K562 (cell line): Measurements from ENCODE around the gene PCF11. TPM values are rescaled to one million over a fixed set of nuclear protein-coding genes. Genes with fewer than 3 reads are reported as not detected.

Source experiments
- ATAC-seq: fragments of 200-7000 bp; cut with Tn5 transposase; 3 replicates; pipeline ENCODE4 v1.9.1; 2020; ENCODE audit warnings: moderate library complexity
- BruUV-seq: library from RNA; stranded (reverse); fragments of 400-500 nt; replicated peaks from 2 replicates; lab custom pipeline; 2021; lab: Mats Ljungman, UMichigan
- CTCF ChIA-PET: fragments of 300-600 bp; formaldehyde crosslinking; extraction: SDS; loops from one replicate; lab custom pipeline; 2021; ENCODE audit warnings: low intra/inter-chr PET ratio; lab: Yijun Ruan, JAX
- POLR2A ChIA-PET: fragments of 300-600, 350-650 bp; sonication (Branson Sonifier 250); formaldehyde crosslinking; extraction: SDS; loops from one replicate; lab custom pipeline; 2021; ENCODE audit warnings: antibody characterized with exemption, inconsistent platforms; lab: Yijun Ruan, JAX
- DNase-seq, 4 experiments: peaks; one replicate each; pipeline versions ENCODE4 v3.0.0 to v3.0.0-alpha.2; 2011 to 2018; ENCODE audit warnings: low spot score in 3 of 4, mixed read lengths in 3 of 4; ENCODE audit errors: extremely low read depth in 1 of 4
- FAIRE-seq: peaks from 2 replicates; lab custom pipeline; 2011; peaks lifted over from hg19 to GRCh38; lab: Jason Lieb, UNC
- H2AFZ ChIP-seq: 2 replicates; pipeline ENCODE4 v1.6.0; 2011; ENCODE audit warnings: low read depth, low read length, control low read depth, inconsistent platforms
- H3K27ac ChIP-seq: fragments of 200-600 bp; 3 replicates; pipeline ENCODE4 v1.8.0; 2011; ENCODE audit warnings: low read depth, mild to moderate bottlenecking, control low read depth, inconsistent platforms, low read length, moderate library complexity, mixed read lengths; ENCODE audit errors: extremely low read depth
- H3K27me3 ChIP-seq, 2 experiments: fragments of 300-600 bp in 1 of 2; 2 replicates in 1 of 2; 3 replicates in 1 of 2; pipeline versions ENCODE4 v1.6.0 to v1.8.0; 2011; ENCODE audit warnings: inconsistent platforms in 2 of 2, low read length in 2 of 2, mild to moderate bottlenecking in 1 of 2, mixed read lengths in 1 of 2, moderate library complexity in 1 of 2; ENCODE audit not compliant: control insufficient read depth in 2 of 2, insufficient read depth in 2 of 2
- H3K36me3 ChIP-seq: fragments of 300-600 bp; 3 replicates; pipeline ENCODE4 v1.8.0; 2011; ENCODE audit warnings: mild to moderate bottlenecking, low read length, inconsistent platforms; ENCODE audit not compliant: control insufficient read depth, insufficient read depth
- H3K4me1 ChIP-seq, 2 experiments: fragments of 200-600 bp in 1 of 2; replicated peaks in 1 of 2; 2 replicates in 1 of 2; 3 replicates in 1 of 2; pipeline versions ENCODE4 v1.5.1 to v1.8.0; 2011; ENCODE audit warnings: inconsistent platforms in 2 of 2, low read length in 2 of 2, mild to moderate bottlenecking in 1 of 2, mixed read lengths in 1 of 2, moderate library complexity in 1 of 2; ENCODE audit not compliant: control insufficient read depth in 2 of 2, insufficient read depth in 2 of 2
- H3K4me2 ChIP-seq: 2 replicates; pipeline ENCODE4 v1.6.1; 2011; ENCODE audit warnings: low read length, control low read depth, inconsistent platforms, mixed read lengths; ENCODE audit not compliant: insufficient read depth
- H3K4me3 ChIP-seq: fragments of 200-600 bp; sonication (generic), shearing (Covaris generic); 2 replicates; pipeline ENCODE4 v1.5.1; 2016; ENCODE audit warnings: control low read depth, inconsistent platforms
- H3K79me2 ChIP-seq: fragments of 200-600 bp; 3 replicates; pipeline ENCODE4 v1.8.0; 2011; ENCODE audit warnings: low read length, inconsistent platforms; ENCODE audit not compliant: control insufficient read depth, insufficient read depth
- H3K9ac ChIP-seq, 2 experiments: 2 replicates each; pipeline versions ENCODE4 v1.6.0 to v1.6.1; 2011; ENCODE audit warnings: low read depth in 2 of 2, low read length in 2 of 2, control low read depth in 1 of 2, inconsistent platforms in 1 of 2, mild to moderate bottlenecking in 1 of 2, mixed read lengths in 1 of 2; ENCODE audit not compliant: insufficient read depth in 1 of 2
- H3K9me1 ChIP-seq: one replicate; pipeline ENCODE4 v1.6.0; 2011; ENCODE audit warnings: inconsistent platforms, mild to moderate bottlenecking, low read length, moderate library complexity; ENCODE audit not compliant: control insufficient read depth, insufficient read depth
- H3K9me3 ChIP-seq: replicated peaks from 2 replicates; pipeline ENCODE4 v1.5.1; 2011; ENCODE audit warnings: low read depth, low read length, inconsistent platforms; ENCODE audit not compliant: control insufficient read depth, insufficient read depth
- H4K20me1 ChIP-seq: replicated peaks from 2 replicates; pipeline ENCODE4 v1.6.1; 2011; ENCODE audit warnings: low read length, inconsistent platforms, mixed read lengths; ENCODE audit not compliant: control insufficient read depth, insufficient read depth
- ILK ChIP-seq: fragments of 450-650 bp; IDR thresholded peaks from 2 replicates; pipeline ENCODE4 v1.6.1; 2016; ENCODE audit warnings: missing genetic modification characterization, low read depth, mild to moderate bottlenecking, missing compliant biosample characterization, moderate library complexity, borderline replicate concordance
- MTA3 ChIP-seq: fragments of 450-650 bp; formaldehyde crosslinking; IDR thresholded peaks from 2 replicates; pipeline ENCODE4 v1.6.1; 2017; ENCODE audit warnings: mild to moderate bottlenecking, borderline replicate concordance
- MYC ChIP-seq, 2 experiments: fragments of 250-450 bp in 1 of 2; sonication (Bioruptor Pico) in 1 of 2; IDR thresholded peaks; 2 replicates each; pipeline versions ENCODE4 v1.5.1 to v1.6.1; 2012 to 2021; ENCODE audit warnings: low read depth in 2 of 2, borderline replicate concordance in 1 of 2, improper control_type of control experiment in 1 of 2, low read length in 1 of 2, mild to moderate bottlenecking in 1 of 2, moderate library complexity in 1 of 2
- NCOR1 ChIP-seq: fragments of 450-650 bp; IDR thresholded peaks from 2 replicates; pipeline ENCODE4 v1.6.1; 2016; ENCODE audit warnings: mild to moderate bottlenecking, moderate library complexity
- NR0B1 ChIP-seq: fragments of 450-650 bp; IDR thresholded peaks from one replicate; pipeline ENCODE4 v1.6.1; 2018; ENCODE audit warnings: mild to moderate bottlenecking, moderate library complexity; ENCODE audit not compliant: partially characterized antibody
- NR2C1 ChIP-seq, 2 experiments: fragments of 450-650 bp; IDR thresholded peaks; 2 replicates each; pipeline ENCODE4 v1.6.1; 2017; ENCODE audit warnings: mild to moderate bottlenecking in 2 of 2, antibody characterized with exemption in 1 of 2, inconsistent platforms in 1 of 2, missing compliant biosample characterization in 1 of 2, missing genetic modification characterization in 1 of 2
- PHTF2 ChIP-seq: fragments of 250-450 bp; sonication (Bioruptor Pico); IDR thresholded peaks from 2 replicates; pipeline ENCODE4 v1.5.0; 2021; ENCODE audit warnings: mild to moderate bottlenecking
- SMARCE1 ChIP-seq: fragments of 450-650 bp; IDR thresholded peaks from 2 replicates; pipeline ENCODE4 v1.7.1; 2016; ENCODE audit warnings: mild to moderate bottlenecking
- UBTF ChIP-seq, 2 experiments: IDR thresholded peaks; 2 replicates each; pipeline ENCODE4 v1.6.1; 2012; ENCODE audit warnings: improper control_type of control experiment in 2 of 2, low read depth in 2 of 2, low read length in 2 of 2, borderline replicate concordance in 1 of 2
- WGBS: fragments of 100-300 bp; shearing (Covaris generic); methylation state at CpG from one replicate; pipeline ENCODE4 v1.1.6; 2016; ENCODE audit warnings: low coverage, mixed read lengths; ENCODE audit not compliant: insufficient coverage; ENCODE audit errors: missing lambda C conversion rate; 5-methylcytosine and 5-hydroxymethylcytosine counted together
- in situ Hi-C: fragments of 300-500 bp; cut with MboI; formaldehyde crosslinking; loops from 4 replicates; pipeline ENCODE4 v1.15.0; 2018; ENCODE audit warnings: inconsistent platforms, mixed read lengths
- intact Hi-C: fragments of 100-400 bp; cut with micrococcal nuclease; formaldehyde crosslinking; loops from 2 replicates; pipeline ENCODE4 v1.14.2; 2022
- polyA plus RNA-seq, 8 experiments: library from polyadenylated mRNA; depleted of rRNA in 4 of 8; stranded (reverse) in 5 of 8; unstranded in 3 of 8; fragments of >200 nt; fragmentation: Nextera tagmentation in 2 of 8; fragmentation: Illumina TruSeq in 1 of 8; extraction: Ambion mirVana in 2 of 8; extraction: Trizol in 1 of 8; gene quantifications; 2 replicates each; pipeline versions ENCODE4 v1.2.1 to v1.2.3, GENCODE V29; 2011 to 2014; ENCODE audit warnings: inconsistent platforms in 1 of 8, missing spikeins in 1 of 8
- total RNA-seq, 7 experiments: library from RNA; depleted of rRNA in 6 of 7; stranded (reverse); fragments of >200 nt in 6 of 7; fragmentation: Illumina TruSeq in 2 of 7; extraction: Trizol in 2 of 7; gene quantifications; 2 replicates each; pipeline versions ENCODE4 v1.2.1 to v1.2.3, GENCODE V29; 2011 to 2021; ENCODE audit warnings: low replicate concordance in 1 of 7

The PCF11 gene
- total and polyA plus RNA-seq, 9 of the 15 experiments (the other 6 are each of a cell fraction or from before 2014, with no cell fraction given) = 9.3 to 91.6 (median 54.4) TPM

- FAIRE-seq = no peak
- no peak overlapping the region for H3K4me3 ChIP-seq
- no peak for TF ChIP-seq SMARCE1
- no peak for TF ChIP-seq MYC (IDR thresholded peaks at IDR 0.05; ENCODE audit: low read depth, low read length)
- TF ChIP-seq MYC (CRISPR knock-in tag; IDR thresholded peaks at IDR 0.05; ENCODE audit: borderline replicate concordance, low read depth) = no peak
- TF ChIP-seq PHTF2 = no peak
These were observed 38.1 kb upstream of the PCF11 start for GRCh38 chr11:83118814-83119213.

GRCh38 chr11:83119216-83119615, 37.7 kb upstream of the PCF11 start:
- intact Hi-C loops = no loop called here
- H3K27me3 ChIP-seq = no peaks in the 10 kb centered on the region
- H3K9me3 ChIP-seq = no peaks in the 10 kb centered on the region
- ChIA-PET POLR2A (interaction anchor here (1.8 kb wide), 1 partner anchor 12 kb away, joined by 4 read pairs; no protein-coding TSS in a partner anchor), CTCF (no interaction called here)
- no peaks in the 10 kb centered on the region for H4K20me1 ChIP-seq
- DNase-seq (no peak), FAIRE-seq (no peak), ATAC-seq (no peak)
- no TSS peak for BruUV-seq
- 41% methylated on average over 3 of the region's 3 CpGs for WGBS
- no peak overlapping the region for H3K4me2 ChIP-seq
- H3K9ac ChIP-seq = no peak overlapping the region
- no peaks in the 10 kb centered on the region for H3K36me3 ChIP-seq
- in situ Hi-C loops = no loop called here
- peaks cover 0 to 6% of the 10 kb centered on the region in 2 experiments; a peak in 2 of 5 replicates for H3K4me1 ChIP-seq
- H3K9me1 ChIP-seq = no peaks in the 10 kb centered on the region
- no peaks in the 10 kb centered on the region for H3K79me2 ChIP-seq
- no peak overlapping the region for H3K27ac ChIP-seq
- no peak overlapping the region for H3K4me3 ChIP-seq
- no peak overlapping the region for H2AFZ ChIP-seq
- no peak for TF ChIP-seq NR0B1
- no peak for TF ChIP-seq NCOR1
- TF ChIP-seq ILK (tag) = no peak
- no peak for TF ChIP-seq NR2C1 (IDR thresholded peaks at IDR 0.05)
- TF ChIP-seq NR2C1 (tag; IDR thresholded peaks at IDR 0.05) = no peak
- TF ChIP-seq UBTF (IDR thresholded peaks at IDR 0.05; ENCODE audit: borderline replicate concordance in 1 of 2, low read depth in 2 of 2, low read length in 2 of 2) = no peak
- TF ChIP-seq MTA3 = no peak

More at GRCh38 chr11:83118814-83119213, 38.1 kb upstream of the PCF11 start:
- in situ Hi-C loops (no loop called here), intact Hi-C loops (no loop called here)
- Histone ChIP-seq H3K9me3 (no peaks in the 10 kb centered on the region), H3K27me3 (no peaks in the 10 kb centered on the region), H3K79me2 (no peaks in the 10 kb centered on the region), H4K20me1 (no peaks in the 10 kb centered on the region), H2AFZ (peak overlapping the region; percentile 73), H3K4me1 (peaks cover 0 to 6% of the 10 kb centered on the region in 2 experiments; a peak in 2 of 5 replicates), H3K9ac (no peak overlapping the region; a peak in 1 of 4 replicates), H3K4me2 (no peak overlapping the region), H3K27ac (no peak overlapping the region), H3K9me1 (no peaks in the 10 kb centered on the region), H3K36me3 (no peaks in the 10 kb centered on the region)
- ChIA-PET POLR2A (interaction anchor here (1.8 kb wide), 1 partner anchor 12 kb away, joined by 4 read pairs; no protein-coding TSS in a partner anchor), CTCF (no interaction called here)
- ATAC-seq = no peak
- BruUV-seq = no TSS peak
- no peak for DNase-seq
